Measurements from ENCODE around the gene GOLGA6L4.
"Not testable (repeated sequence)": the region's sequence is repeated elsewhere in the genome, so short reads cannot be mapped to it uniquely, and the experiment has no call there.

Gene GOLGA6L4

GRCh38 chr15:84235573-84235972 is at the start of gene GOLGA6L4:
Gene GOLGA6L4 (plus strand): TSS chr15:84235773. CDS start chr15:84235835, 62 bp downstream.
- not testable (repeated sequence) for DNase-seq

- not testable (repeated sequence) for DNase-seq
These were observed 42.6 kb upstream of the GOLGA6L4 start for GRCh38 chr15:84192982-84193381.

GRCh38 chr15:84195603-84196002 is 40.0 kb upstream of the GOLGA6L4 start:
- not testable (repeated sequence) for DNase-seq

- not testable (repeated sequence) for DNase-seq
These were observed 38.9 kb upstream of the GOLGA6L4 start for GRCh38 chr15:84196530-84197188.

GRCh38 chr15:84199865-84200264 is 35.7 kb upstream of the GOLGA6L4 start:
- not testable (repeated sequence) for DNase-seq

- not testable (repeated sequence) for DNase-seq
These were observed 10.9 kb downstream of the GOLGA6L4 start for GRCh38 chr15:84246441-84246840.

Measured in AML-193 (cell line).